Stimulated activated CD8-positive, alpha-beta memory T cell treated with anti-CD3 and anti-CD28 coated beads, Interleukin-2, amount 100 ng/mL, for 48 hours (primary cell): ENCODE measurements around the gene GRIA3.

Experiments
- DNase-seq, 2 donors: peaks; one replicate each; pipeline ENCODE4 v3.0.0-alpha.2; 2020; ENCODE audit warnings: low read depth in 2 of 2

Gene GRIA3

GRCh38 chrX:123199338-123199737, 15.3 kb downstream of the GRIA3 start:
- DNase-seq, result no peak

- no peak for DNase-seq
These were observed 17.6 kb downstream of the GRIA3 start for GRCh38 chrX:123201720-123202119.

- no peak for DNase-seq
These were observed 18.4 kb downstream of the GRIA3 start for GRCh38 chrX:123202523-123202922.

GRCh38 chrX:123203772-123204171, 19.7 kb downstream of the GRIA3 start:
- DNase-seq, result no peak

GRCh38 chrX:123206176-123206575, 22.1 kb downstream of the GRIA3 start:
- DNase-seq, result no peak

GRCh38 chrX:123210252-123210651, 26.2 kb downstream of the GRIA3 start:
- DNase-seq, result no peak

- no peak for DNase-seq
These were observed 31.5 kb downstream of the GRIA3 start for GRCh38 chrX:123215397-123216089.

GRCh38 chrX:123217077-123217476, 33.0 kb downstream of the GRIA3 start:
- DNase-seq, result no peak

GRCh38 chrX:123217728-123218127, 33.6 kb downstream of the GRIA3 start:
- DNase-seq, result no peak

GRCh38 chrX:123219916-123220315, 35.8 kb downstream of the GRIA3 start:
- no peak for DNase-seq

GRCh38 chrX:123222920-123223319, 38.8 kb downstream of the GRIA3 start:
- no peak for DNase-seq

- DNase-seq, result no peak
These were observed 39.3 kb downstream of the GRIA3 start for GRCh38 chrX:123223409-123223808.

GRCh38 chrX:123223859-123224258, 39.8 kb downstream of the GRIA3 start:
- DNase-seq, result no peak

GRCh38 chrX:123230798-123231197, 46.7 kb downstream of the GRIA3 start:
- no peak for DNase-seq

- DNase-seq, result no peak
These were observed 52.8 kb downstream of the GRIA3 start for GRCh38 chrX:123236859-123237258.

- no peak for DNase-seq
These were observed 53.2 kb downstream of the GRIA3 start for GRCh38 chrX:123237271-123237670.

GRCh38 chrX:123254457-123254856, 70.4 kb downstream of the GRIA3 start:
- no peak for DNase-seq

- DNase-seq, result no peak
These were observed 72.3 kb downstream of the GRIA3 start for GRCh38 chrX:123256378-123256777.

GRCh38 chrX:123260920-123261418, 76.9 kb downstream of the GRIA3 start:
- no peak for DNase-seq

- no peak for DNase-seq
These were observed 79.2 kb downstream of the GRIA3 start for GRCh38 chrX:123263270-123263669.

- no peak for DNase-seq
These were observed 79.7 kb downstream of the GRIA3 start for GRCh38 chrX:123263747-123264146.

- DNase-seq, result no peak
These were observed 83.1 kb downstream of the GRIA3 start for GRCh38 chrX:123267220-123267619.

GRCh38 chrX:123271902-123272301, 87.8 kb downstream of the GRIA3 start:
- DNase-seq, result no peak

- no peak for DNase-seq
These were observed 88.6 kb downstream of the GRIA3 start for GRCh38 chrX:123272630-123273029.
